ENCODE data around the gene TCL1A.
"Not testable (repeated sequence)": the region's sequence is repeated elsewhere in the genome, so short reads cannot be mapped to it uniquely, and the experiment has no call there.

TCL1A gene

DNA sequence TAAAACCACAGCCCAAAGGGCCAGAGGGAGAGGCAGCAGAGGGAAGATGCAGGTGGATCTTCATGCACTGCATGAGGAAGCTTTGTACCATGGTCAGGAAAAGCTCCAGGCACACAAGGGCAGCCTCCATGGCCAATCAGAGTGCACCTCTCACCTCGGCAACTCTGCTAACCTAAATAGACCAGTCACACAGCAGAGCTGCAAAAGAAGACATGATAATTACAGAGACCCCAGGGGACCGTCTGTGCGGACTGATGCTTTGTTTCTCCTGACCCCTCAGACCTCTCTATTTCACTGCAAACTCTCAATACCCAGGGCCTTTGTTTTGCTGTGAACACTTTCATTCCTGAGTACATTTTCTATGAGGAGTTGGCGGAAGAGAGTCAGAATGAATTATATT lies 38.4 kb downstream of the TCL1A start:
- DNase-seq (ENCODE audit: low read depth) = no peak

- no peak for DNase-seq (ENCODE audit: low read depth)
These were observed 39.3 kb downstream of the TCL1A start for GRCh38 chr14:95674613-95675012.

- no peak for DNase-seq (ENCODE audit: low read depth)
These were observed 45.6 kb downstream of the TCL1A start for GRCh38 chr14:95668235-95668772.

GRCh38 chr14:95667249-95667693 lies 46.7 kb downstream of the TCL1A start:
- DNase-seq (ENCODE audit: low read depth) = no peak

- no peak for DNase-seq (ENCODE audit: low read depth)
These were observed 47.5 kb downstream of the TCL1A start for GRCh38 chr14:95666450-95666849.

GRCh38 chr14:95665530-95665929 lies 48.4 kb downstream of the TCL1A start:
- DNase-seq (ENCODE audit: low read depth) = not testable (repeated sequence)

GRCh38 chr14:95664546-95664945 lies 49.4 kb downstream of the TCL1A start:
- no peak for DNase-seq (ENCODE audit: low read depth)

- DNase-seq (ENCODE audit: low read depth) = no peak
These were observed 49.9 kb downstream of the TCL1A start for GRCh38 chr14:95664066-95664465.

DNA sequence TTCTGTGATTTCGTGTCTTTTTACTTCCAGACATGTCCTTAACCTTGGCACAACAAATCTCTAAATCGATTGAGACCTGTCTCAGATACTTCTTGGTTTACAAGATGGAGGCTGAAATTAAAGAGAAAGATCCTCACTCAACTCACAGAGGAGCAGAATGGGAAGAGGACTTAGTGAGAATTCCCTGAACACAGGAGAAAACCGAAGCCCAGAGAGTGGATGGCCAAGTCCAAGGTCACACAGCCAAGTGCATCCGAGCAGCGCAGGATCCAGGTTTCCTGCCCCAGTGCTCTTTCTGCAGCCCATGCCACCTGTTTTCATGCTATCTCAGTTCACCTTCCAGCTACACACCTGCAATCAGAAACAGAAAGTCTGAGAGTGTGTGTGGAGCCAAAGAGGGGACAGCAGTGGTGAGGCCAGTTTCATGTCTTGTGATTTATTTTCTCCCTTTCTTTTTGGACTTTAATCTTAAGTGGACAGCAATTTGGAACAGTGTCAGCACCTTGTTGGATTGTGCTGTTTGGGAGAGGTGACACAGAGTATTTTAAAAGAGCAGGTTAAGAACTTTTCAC lies 50.6 kb downstream of the TCL1A start:
- DNase-seq (ENCODE audit: low read depth) = no peak

DNA sequence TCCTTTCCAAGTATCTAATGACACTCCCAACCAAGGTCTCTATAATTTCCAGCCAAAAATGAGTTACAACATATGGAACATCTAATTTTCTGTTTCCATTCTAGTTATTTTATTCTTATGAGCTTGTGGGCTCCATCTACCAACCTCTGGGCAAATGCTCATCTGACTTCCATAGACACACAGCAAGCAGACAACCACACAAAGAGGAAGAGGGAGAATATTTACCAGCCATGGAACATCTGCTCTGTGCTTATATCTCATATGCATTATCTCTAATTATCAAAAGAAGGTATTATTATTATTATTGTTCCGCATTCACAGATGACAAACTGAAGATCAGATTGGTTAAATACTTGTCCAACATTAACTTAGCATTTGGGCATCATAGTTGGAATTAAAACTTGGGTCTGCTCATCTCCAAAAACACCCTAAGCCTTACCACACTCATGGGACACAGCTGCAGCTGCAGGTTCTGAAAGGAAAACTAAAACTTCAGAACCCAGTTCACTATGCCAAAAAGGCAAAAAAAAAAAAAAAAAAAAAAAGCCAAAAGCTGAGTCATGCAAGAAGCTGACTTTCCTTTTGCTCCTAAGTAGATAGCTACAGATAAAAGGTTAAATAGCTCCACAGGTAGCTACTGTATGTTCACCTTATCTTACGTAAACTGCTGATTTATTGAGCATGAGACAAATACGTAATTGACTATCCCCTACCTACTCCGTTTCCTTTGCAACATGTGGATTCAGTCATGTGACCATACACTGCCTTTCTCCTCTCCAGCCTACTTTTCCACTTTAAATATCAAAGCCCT lies 51.3 kb downstream of the TCL1A start:
- no peak for DNase-seq (ENCODE audit: low read depth)

DNA sequence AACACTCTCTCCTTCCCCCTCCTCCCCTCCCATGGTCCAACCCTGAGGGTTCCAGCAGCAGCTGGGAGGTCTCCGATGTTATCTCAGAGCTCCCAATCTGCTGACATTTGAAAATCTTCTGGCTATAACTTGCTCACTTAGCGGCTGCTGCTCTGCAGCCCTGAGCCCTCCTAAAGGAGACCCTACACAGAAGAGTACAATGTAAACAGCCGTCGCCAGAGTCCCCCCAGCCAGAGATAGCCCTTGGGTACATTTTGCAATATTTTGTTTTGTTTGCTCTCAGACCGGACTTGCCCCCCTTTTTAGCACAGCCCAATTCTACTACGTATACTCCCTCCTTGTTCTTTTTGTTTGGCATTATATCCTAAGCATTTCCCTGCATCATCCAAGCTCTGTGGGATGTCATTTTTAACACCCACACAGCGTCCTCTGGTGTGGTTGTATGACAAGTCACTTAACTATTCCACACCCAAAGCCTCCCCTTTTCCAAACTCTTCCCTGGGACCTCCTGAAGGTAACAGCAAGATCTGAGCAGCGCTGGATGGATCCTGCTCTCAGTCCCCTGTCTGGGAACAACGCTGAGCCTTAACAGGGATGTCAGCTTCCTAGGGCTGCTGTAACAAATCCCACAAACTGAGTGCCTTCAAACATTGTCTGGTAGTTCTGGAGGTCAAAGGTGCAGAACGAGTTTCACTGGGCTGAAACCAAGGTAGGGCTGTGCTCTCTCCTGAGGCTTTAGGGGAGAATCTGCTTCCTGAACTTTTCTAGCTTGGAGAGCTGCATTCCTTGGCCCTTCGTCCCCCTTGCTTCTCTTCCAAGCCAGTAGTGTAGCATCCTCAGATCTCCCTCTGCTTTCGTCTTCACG lies 53.0 kb downstream of the TCL1A start:
- no peak for DNase-seq (ENCODE audit: low read depth)

- DNase-seq (ENCODE audit: low read depth) = no peak
These were observed 53.9 kb downstream of the TCL1A start for GRCh38 chr14:95659990-95660385.

All from HS-5 (cell line).